NCI-H2227 (cell line): ENCODE results near the gene SMU1.
"Not testable (repeated sequence)": the region's sequence is repeated elsewhere in the genome, so short reads cannot be mapped to it uniquely, and the experiment has no call there.

Experiments used
- DNase-seq: peaks from one replicate; lab custom pipeline; 2025; ENCODE audit not compliant: unreplicated experiment; lab: John Stamatoyannopoulos, UW

SMU1 gene

GRCh38 chr9:33105959-33106358 is 29.5 kb upstream of the SMU1 start:
- no peak for DNase-seq

DNA sequence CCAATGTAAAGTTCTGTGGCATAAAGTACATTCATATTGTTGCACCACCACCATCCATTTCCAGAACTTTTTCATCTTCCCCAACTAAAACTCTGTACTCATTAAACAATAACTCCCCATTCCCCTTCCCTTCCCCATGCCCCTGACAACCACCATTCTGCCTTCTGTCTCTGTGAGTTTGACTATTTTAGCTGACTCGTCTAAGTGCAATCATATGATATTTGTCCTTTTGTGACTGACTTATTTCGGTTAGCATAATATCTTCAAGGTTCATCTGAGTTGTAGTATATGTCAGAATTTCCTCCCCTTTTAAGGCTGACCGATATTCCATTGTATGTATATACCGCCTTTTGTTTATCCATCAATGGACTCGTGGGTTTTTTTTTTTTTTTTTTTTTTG is 29.0 kb upstream of the SMU1 start:
- no peak for DNase-seq

DNA sequence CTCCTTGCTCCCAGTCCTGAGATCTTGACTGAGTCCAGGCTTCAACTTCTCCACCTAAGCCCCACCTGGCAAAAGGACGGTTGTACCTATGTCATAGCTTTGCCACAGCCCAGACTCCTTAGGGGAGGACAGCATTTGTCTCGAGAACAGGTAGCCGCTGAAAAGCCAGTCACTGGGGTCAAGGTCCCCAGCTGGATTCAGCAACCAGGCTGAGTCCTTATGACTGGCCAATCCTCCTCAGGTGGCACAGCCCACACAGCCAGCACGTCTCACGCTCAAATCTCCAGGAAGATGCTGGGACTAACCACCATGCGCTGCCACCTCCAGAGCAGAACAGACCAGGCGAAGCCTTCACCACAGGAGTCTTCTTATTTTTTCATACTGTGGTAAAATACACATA is 27.9 kb upstream of the SMU1 start:
- no peak for DNase-seq

DNA sequence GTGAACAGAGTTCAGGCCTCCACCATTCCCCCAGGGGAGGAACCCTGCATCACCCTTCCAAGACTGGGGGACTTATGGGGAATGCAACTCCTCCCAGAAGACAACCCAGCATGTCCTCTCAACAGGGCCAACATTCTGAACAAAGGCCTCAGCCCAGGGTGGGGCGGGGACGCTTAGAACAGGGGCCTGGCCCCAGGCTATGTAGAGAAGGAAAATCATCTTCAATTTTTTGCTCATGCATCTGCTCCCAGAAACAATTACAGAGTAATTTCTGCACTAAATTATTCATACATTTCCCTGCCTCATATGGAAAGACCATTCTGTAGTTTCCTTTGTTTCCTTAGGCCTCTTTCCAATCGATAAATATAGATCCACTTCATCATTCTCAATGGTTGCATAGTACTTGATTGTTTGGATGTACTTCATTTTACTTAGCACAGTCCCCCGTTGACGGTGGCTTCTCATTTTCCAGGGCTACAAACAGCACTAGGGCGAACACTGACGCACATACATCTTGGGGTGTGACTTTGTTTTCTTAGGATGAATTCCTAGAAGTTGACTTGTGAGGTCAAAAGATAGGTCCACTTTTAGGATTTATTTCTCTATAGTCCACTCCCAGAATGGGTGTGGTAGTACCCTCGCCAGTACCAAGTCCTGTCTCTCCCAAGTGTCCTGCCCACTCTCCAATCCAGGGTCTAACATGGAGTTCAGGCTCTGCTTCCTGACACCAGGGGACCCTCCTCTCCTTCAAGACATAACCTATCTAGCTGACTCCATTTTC is 27.2 kb upstream of the SMU1 start:
- no peak for DNase-seq

- DNase-seq: no peak
These were observed 26.2 kb upstream of the SMU1 start for GRCh38 chr9:33102551-33103210.

DNA sequence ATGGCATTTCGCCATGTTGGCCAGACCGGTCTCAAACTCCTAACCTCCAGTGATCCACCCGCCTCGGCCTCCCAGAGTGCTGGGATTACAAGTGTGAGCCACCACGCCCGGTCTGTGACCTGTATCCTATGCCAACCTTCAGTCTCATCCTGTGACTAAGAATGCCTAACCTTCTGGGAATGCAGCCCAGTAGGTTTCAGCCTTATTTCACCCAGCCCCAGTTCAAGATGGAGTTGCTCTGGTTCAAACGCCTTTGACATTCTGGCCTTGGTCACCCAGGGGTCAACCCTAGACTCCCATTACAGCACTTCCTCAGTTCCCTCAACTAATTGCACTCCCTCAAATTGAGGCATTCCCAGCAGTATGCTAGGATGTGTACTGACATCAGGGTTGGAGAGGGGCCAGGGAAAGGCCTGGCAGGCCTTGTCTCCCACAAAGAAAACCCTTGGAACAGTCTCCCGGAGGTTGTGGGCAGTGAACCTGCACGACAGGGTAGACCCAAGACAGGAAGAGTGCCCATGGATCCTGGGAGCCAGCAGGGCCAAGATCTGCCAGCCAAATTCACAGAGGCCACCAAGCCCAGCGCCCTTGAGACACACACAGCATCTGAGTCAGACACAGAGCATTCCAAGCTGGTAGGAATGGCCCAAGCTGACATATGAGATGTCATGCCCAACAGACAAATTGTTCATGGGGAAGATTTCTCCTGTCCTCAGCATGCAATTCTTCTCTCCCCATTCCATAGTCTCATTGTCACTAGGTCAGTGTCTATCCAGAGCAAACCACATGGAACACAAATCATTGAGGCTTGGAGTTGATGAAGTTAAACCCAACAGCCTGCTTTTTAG is 24.9 kb upstream of the SMU1 start:
- no peak for DNase-seq

- no peak for DNase-seq
These were observed 23.3 kb upstream of the SMU1 start for GRCh38 chr9:33099754-33100153.

DNA sequence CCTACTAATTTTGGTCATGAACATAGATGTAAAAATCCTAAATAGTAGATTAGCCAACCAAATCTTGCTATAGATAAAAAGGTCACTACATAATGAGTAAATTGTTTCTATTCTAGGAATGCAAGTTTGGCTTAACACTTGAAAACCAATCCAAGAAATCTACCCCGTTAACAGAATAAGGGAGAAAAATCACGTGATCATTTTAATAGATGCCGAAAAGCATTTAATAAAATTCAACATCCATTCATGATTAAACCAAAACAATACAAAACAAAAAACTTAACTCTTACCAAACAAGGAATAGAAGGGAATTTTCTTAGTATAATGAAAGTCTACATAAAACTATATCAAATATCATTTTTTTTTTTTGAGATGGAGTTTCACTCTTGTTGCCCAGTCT is 20.7 kb upstream of the SMU1 start:
- DNase-seq: no peak

GRCh38 chr9:33092634-33093033 is 16.2 kb upstream of the SMU1 start:
- no peak for DNase-seq

DNA sequence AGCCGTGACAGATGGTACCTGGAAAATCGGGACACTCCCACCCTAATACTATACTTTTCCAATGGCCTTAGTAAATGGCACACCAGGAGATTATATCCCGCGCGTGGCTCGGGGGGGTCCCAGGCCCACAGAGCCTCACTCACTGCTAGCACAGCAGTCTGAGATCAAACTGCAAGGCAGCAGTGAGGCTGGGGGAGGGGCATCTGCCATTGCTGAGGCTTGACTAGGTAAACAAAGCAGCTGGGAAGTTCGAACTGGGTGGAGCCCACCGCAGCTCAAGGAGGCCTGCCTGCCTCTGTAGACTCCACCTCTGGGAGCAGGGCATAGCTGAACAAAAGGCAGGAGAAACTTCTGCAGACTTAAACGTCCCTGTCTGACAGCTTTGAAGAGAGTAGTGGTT is 9.2 kb upstream of the SMU1 start:
- DNase-seq: not testable (repeated sequence)

GRCh38 chr9:33082538-33083326 is 6.3 kb upstream of the SMU1 start:
- no peak for DNase-seq

DNA sequence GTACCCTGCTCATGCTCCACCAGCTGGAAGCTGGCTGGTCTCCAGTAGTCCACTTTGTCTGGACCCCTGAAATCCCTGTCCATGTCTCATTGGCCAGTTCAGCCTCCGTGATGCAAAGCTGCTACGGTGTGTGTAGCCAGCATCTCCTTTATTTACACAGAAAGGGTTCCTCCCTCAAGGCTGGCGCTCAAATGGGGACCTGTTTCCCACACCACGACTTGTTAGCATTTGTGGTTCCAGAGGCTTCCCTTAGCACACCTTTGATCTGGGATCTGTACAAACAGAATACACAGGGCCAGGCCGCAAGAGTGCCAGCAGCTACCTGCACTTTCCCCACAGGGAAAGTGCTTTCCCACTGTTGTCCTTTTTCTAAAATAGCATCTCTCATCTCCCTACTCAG is 5.7 kb upstream of the SMU1 start:
- DNase-seq: no peak

GRCh38 chr9:33081128-33081851 is 4.8 kb upstream of the SMU1 start:
- DNase-seq: peak; percentile 61

- no peak for DNase-seq
These were observed 4.1 kb upstream of the SMU1 start for GRCh38 chr9:33080534-33080933.

DNA sequence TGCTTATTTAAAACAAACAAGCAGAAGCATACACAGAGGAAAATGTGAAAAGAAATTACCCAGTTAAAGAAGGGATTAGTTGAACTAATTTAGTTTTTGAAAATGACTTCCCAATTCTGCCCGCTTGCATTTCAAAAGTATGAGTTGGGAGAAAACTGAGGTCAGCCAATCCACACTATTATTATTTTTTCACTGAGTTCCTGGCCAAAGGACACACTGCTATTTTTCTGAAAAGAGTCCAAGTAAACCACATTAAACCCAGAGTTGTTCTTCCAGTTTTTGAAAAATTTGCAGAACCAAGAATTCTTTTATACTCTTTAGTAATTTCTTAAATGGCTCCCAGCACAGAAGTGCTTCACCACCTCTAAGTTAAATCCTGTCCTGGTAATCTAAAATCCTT is 7.5 kb downstream of the SMU1 start:
- no peak for DNase-seq

DNA sequence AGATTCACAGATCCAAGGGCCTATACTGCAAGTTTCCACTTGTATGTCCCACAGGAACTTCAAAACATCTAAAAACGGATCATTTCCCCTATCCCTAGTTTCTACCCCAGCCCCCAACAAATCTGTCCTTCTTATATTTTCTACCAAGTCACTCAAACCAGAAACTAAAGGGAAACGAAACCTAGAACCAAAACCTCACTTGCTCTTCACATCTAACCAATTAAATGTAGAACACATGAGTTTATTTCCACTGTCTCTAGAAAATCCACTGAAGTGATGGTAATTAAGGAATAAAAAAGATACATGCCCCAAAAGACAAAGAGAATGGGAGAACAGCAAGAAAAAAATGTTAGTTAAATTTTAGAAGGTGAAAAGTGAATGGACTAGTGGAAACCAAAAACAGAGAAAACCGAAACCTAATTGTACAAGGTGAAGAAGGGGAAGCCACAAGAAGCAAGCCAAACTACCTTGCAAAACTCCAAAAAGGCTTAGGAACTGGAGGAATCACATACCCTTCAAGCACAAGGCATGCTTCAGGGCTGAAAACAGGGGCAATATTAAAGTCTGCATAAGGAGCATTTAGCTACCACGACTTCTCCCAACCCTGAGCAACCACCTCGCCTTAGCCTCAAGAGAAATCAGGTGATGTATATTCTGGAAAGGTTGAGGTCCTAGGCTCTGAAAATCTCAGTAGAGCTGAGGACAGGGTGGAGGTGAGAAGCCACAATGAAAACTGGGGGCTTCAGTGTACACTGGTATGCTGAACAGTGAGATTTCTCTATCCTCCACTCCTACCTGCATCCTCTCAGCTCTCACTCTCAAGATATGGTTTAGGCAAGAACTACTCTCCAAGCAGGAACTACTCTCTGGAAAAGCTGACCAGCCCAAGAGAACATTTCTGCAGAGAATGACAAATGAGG is 11.1 kb downstream of the SMU1 start:
- DNase-seq: no peak

DNA sequence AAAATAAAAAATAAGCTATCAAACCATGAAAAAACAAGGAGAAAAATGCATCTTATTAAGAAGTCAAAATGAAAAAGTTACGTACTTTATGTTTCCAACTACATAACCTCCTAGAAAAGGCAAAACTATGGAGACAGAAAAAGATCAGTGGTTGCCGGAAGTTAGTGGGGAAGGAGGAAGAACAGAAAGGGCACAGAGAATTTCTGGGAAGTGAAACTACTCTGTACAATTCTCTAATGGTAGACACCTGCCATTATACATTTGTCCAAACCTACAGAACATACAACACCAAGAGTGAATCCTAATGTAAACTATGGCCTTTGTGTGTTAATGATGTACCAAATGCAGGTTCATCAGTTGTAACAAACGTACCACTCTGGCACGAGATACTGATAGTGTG is 25.3 kb downstream of the SMU1 start:
- no peak for DNase-seq

- DNase-seq: no peak
These were observed 26.7 kb downstream of the SMU1 start for GRCh38 chr9:33049680-33050361.

DNA sequence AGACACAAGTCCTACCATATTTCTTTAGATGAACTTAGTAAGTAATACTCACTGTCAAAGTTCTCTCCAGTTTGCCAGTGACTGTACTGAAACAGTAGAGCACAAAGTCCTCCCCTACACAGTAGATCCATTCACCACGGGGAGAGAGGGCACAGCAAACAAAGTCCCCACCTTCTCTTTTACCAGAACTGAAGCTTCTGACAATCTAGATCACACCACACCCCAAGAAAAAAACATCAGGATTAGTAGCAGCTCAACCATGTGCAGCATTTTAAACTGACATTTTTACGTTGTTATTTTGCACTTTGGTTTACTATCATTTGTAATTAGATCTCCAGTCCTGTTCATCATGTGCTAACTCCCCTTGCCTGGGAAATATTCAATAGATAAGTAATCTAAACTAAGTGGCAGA is 28.4 kb downstream of the SMU1 start:
- DNase-seq: no peak
